ENCODE measurements around the gene HM13.
"Not testable (repeated sequence)": the region's sequence is repeated elsewhere in the genome, so short reads cannot be mapped to it uniquely, and the experiment has no call there.

Gene HM13

GRCh38 chr20:31488115-31488514 is 26.1 kb upstream of the HM13 start:
- H3K4me3 Mint-ChIP-seq, result no peak overlapping the region
- no peak overlapping the region for H3K27ac Mint-ChIP-seq
- H3K27me3 Mint-ChIP-seq (ENCODE audit: low read depth), result peaks cover 19% of the 10 kb centered on the region
- H3K9me3 Mint-ChIP-seq, result no peaks in the 10 kb centered on the region
- no peaks in the 10 kb centered on the region for H3K36me3 Mint-ChIP-seq (ENCODE audit: low read depth)
- peaks cover 2% of the 10 kb centered on the region for H3K4me1 Mint-ChIP-seq (ENCODE audit: low read depth)

GRCh38 chr20:31489152-31489551 is 25.1 kb upstream of the HM13 start:
- H3K9me3 Mint-ChIP-seq, result no peaks in the 10 kb centered on the region
- H3K27me3 Mint-ChIP-seq (ENCODE audit: low read depth), result peaks cover 19% of the 10 kb centered on the region
- H3K36me3 Mint-ChIP-seq (ENCODE audit: low read depth), result no peaks in the 10 kb centered on the region
- peaks cover 2% of the 10 kb centered on the region for H3K4me1 Mint-ChIP-seq (ENCODE audit: low read depth)
- H3K27ac Mint-ChIP-seq, result no peak overlapping the region
- no peak overlapping the region for H3K4me3 Mint-ChIP-seq

- no peaks in the 10 kb centered on the region for H3K36me3 Mint-ChIP-seq (ENCODE audit: low read depth)
- no peak overlapping the region for H3K4me3 Mint-ChIP-seq
These were observed 23.5 kb upstream of the HM13 start for GRCh38 chr20:31490752-31491151.

GRCh38 chr20:31494131-31494530 is 20.1 kb upstream of the HM13 start:
- no peaks in the 10 kb centered on the region for H3K4me1 Mint-ChIP-seq (ENCODE audit: low read depth)
- H3K9me3 Mint-ChIP-seq, result no peaks in the 10 kb centered on the region
- no peak overlapping the region for H3K27ac Mint-ChIP-seq
- no peaks in the 10 kb centered on the region for H3K36me3 Mint-ChIP-seq (ENCODE audit: low read depth)
- H3K4me3 Mint-ChIP-seq, result no peak overlapping the region
- peaks cover 10% of the 10 kb centered on the region for H3K27me3 Mint-ChIP-seq (ENCODE audit: low read depth)

More at GRCh38 chr20:31490752-31491151, 23.5 kb upstream of the HM13 start:
- no peaks in the 10 kb centered on the region for H3K9me3 Mint-ChIP-seq
- peaks cover 15% of the 10 kb centered on the region for H3K27me3 Mint-ChIP-seq (ENCODE audit: low read depth)
- H3K27ac Mint-ChIP-seq, result no peak overlapping the region
- peaks cover 2% of the 10 kb centered on the region for H3K4me1 Mint-ChIP-seq (ENCODE audit: low read depth)

GRCh38 chr20:31496761-31497295 is 17.4 kb upstream of the HM13 start:
- no peaks in the 10 kb centered on the region for H3K9me3 Mint-ChIP-seq
- no peaks in the 10 kb centered on the region for H3K4me1 Mint-ChIP-seq (ENCODE audit: low read depth)
- no peak overlapping the region for H3K4me3 Mint-ChIP-seq
- H3K27me3 Mint-ChIP-seq (ENCODE audit: low read depth), result peaks cover 10% of the 10 kb centered on the region
- no peaks in the 10 kb centered on the region for H3K36me3 Mint-ChIP-seq (ENCODE audit: low read depth)
- H3K27ac Mint-ChIP-seq, result no peak overlapping the region

GRCh38 chr20:31497838-31498540 is 16.3 kb upstream of the HM13 start:
- no peak overlapping the region for H3K27ac Mint-ChIP-seq
- H3K4me1 Mint-ChIP-seq (ENCODE audit: low read depth), result no peaks in the 10 kb centered on the region
- no peaks in the 10 kb centered on the region for H3K36me3 Mint-ChIP-seq (ENCODE audit: low read depth)
- no peaks in the 10 kb centered on the region for H3K9me3 Mint-ChIP-seq
- H3K4me3 Mint-ChIP-seq, result no peak overlapping the region
- H3K27me3 Mint-ChIP-seq (ENCODE audit: low read depth), result peaks cover 10% of the 10 kb centered on the region

GRCh38 chr20:31500527-31500926 is 13.7 kb upstream of the HM13 start:
- peaks cover 9% of the 10 kb centered on the region for H3K27me3 Mint-ChIP-seq (ENCODE audit: low read depth)
- H3K27ac Mint-ChIP-seq, result no peak overlapping the region
- H3K4me1 Mint-ChIP-seq (ENCODE audit: low read depth), result peaks cover 2% of the 10 kb centered on the region
- no peaks in the 10 kb centered on the region for H3K9me3 Mint-ChIP-seq
- H3K4me3 Mint-ChIP-seq, result no peak overlapping the region
- H3K36me3 Mint-ChIP-seq (ENCODE audit: low read depth), result no peaks in the 10 kb centered on the region

- H3K4me1 Mint-ChIP-seq (ENCODE audit: low read depth); H3K4me3 Mint-ChIP-seq; H3K9me3 Mint-ChIP-seq; H3K36me3 Mint-ChIP-seq (ENCODE audit: low read depth); H3K27ac Mint-ChIP-seq: not testable (repeated sequence)
- peaks cover 11% of the 10 kb centered on the region for H3K27me3 Mint-ChIP-seq (ENCODE audit: low read depth)
These were observed 11.2 kb upstream of the HM13 start for GRCh38 chr20:31502884-31503673.

- Mint-ChIP-seq H3K4me1 (ENCODE audit: low read depth) (peaks cover 2% of the 10 kb centered on the region), H3K27me3 (ENCODE audit: low read depth) (peaks cover 16% of the 10 kb centered on the region), H3K9me3 (peaks cover 3% of the 10 kb centered on the region), H3K27ac (no peak overlapping the region), H3K4me3 (no peak overlapping the region), H3K36me3 (ENCODE audit: low read depth) (no peaks in the 10 kb centered on the region)
These were observed 8.3 kb upstream of the HM13 start for GRCh38 chr20:31505903-31506302.

GRCh38 chr20:31508517-31509244 is 5.6 kb upstream of the HM13 start:
- Mint-ChIP-seq H3K9me3 (peaks cover 3% of the 10 kb centered on the region), H3K27me3 (ENCODE audit: low read depth) (peaks cover 14% of the 10 kb centered on the region), H3K4me1 (ENCODE audit: low read depth) (peaks cover under 1% of the 10 kb centered on the region), H3K36me3 (ENCODE audit: low read depth) (no peaks in the 10 kb centered on the region), H3K4me3 (no peak overlapping the region), H3K27ac (no peak overlapping the region)

GRCh38 chr20:31515072-31515774 is 981 bp downstream of the HM13 start:
- Mint-ChIP-seq H3K27ac (no peak overlapping the region), H3K4me1 (ENCODE audit: low read depth) (peaks cover 11% of the 10 kb centered on the region), H3K9me3 (no peaks in the 10 kb centered on the region), H3K4me3 (no peak overlapping the region), H3K27me3 (ENCODE audit: low read depth) (no peaks in the 10 kb centered on the region), H3K36me3 (ENCODE audit: low read depth) (peaks cover 8% of the 10 kb centered on the region)

- Mint-ChIP-seq H3K4me1 (ENCODE audit: low read depth) (peaks cover 16% of the 10 kb centered on the region), H3K27me3 (ENCODE audit: low read depth) (no peaks in the 10 kb centered on the region), H3K27ac (no peak overlapping the region), H3K4me3 (no peak overlapping the region), H3K9me3 (no peaks in the 10 kb centered on the region), H3K36me3 (ENCODE audit: low read depth) (peaks cover 11% of the 10 kb centered on the region)
These were observed 1.5 kb downstream of the HM13 start for GRCh38 chr20:31515775-31516107.

- no peak overlapping the region for H3K4me3 Mint-ChIP-seq
- no peaks in the 10 kb centered on the region for H3K9me3 Mint-ChIP-seq
- no peak overlapping the region for H3K27ac Mint-ChIP-seq
- no peaks in the 10 kb centered on the region for H3K27me3 Mint-ChIP-seq (ENCODE audit: low read depth)
- H3K36me3 Mint-ChIP-seq (ENCODE audit: low read depth), result peaks cover 14% of the 10 kb centered on the region
- H3K4me1 Mint-ChIP-seq (ENCODE audit: low read depth), result peaks cover 18% of the 10 kb centered on the region
These were observed 1.9 kb downstream of the HM13 start for GRCh38 chr20:31516166-31516565.

- Mint-ChIP-seq H3K4me3 (no peak overlapping the region), H3K4me1 (ENCODE audit: low read depth) (peaks cover 18% of the 10 kb centered on the region), H3K27ac (no peak overlapping the region), H3K27me3 (ENCODE audit: low read depth) (no peaks in the 10 kb centered on the region), H3K9me3 (no peaks in the 10 kb centered on the region), H3K36me3 (ENCODE audit: low read depth) (peaks cover 16% of the 10 kb centered on the region)
These were observed 2.4 kb downstream of the HM13 start for GRCh38 chr20:31516651-31517050.
